Measurements from ENCODE around the gene MAST2.

Gene MAST2

DNA sequence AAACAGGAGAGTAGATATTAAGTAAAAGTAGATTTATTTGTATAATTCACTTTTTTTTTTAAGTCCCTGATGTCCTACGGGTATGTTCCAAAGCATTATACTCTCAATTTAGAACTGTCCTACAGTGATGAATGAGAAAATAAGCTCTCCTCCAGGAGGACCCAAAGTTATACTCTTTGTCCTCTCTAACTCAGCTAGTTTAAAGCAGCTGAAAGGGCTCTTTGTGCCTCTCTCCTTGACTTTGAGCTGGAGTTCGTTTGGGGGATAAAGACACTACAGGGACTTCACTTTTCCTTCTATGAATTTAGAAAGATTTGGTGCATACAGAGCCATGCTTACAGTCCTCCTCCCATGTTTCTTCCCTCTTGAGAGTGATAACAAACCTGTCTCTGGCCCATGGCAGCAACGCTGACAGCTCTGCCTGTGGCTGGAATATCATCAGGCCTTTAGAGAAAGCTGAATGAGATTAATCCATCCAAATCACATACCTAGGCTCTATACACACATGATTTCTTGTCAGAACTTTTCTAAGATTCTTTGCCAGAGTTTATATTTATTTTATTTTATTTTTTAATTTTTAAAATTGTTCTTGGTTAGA lies 194.7 kb downstream of the MAST2 start:
- DNase-seq = no peak

- no peak for DNase-seq
Observed at GRCh38 chr1:45999507-45999906, 196.1 kb downstream of the MAST2 start.

DNA sequence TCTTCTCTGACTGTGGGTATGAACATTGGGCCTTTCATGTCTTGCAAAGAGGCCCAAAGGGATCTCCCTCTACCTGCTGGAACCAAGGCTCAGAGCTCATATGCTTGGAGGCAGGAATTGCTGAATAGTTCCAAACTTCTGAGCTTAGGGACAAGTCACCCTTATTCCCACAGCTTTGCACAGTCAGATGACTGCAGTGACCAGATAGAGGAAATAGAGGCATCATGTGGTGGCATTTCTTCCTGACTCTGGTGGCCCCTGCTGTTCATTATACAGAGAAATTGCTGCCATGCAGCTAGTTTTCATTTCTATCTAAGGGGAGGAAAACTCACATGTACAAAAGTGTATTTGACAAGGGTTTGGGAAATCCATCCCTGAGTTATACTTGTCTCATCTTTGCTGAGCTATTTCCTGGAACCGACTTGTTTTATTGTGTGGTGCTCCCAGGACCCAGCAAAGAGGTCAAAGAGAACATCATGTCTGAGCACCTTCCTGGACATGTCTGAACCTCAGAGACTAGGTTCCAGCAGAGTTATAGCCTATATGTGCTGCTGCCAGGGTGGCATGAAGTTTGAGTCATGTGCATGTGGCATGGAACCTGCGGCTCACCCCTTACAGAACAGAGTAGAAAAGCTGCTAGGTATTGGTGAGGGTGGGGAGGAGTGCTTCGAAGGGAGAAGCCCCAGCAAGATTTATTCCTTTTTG lies 197.8 kb downstream of the MAST2 start:
- no peak for DNase-seq

DNA sequence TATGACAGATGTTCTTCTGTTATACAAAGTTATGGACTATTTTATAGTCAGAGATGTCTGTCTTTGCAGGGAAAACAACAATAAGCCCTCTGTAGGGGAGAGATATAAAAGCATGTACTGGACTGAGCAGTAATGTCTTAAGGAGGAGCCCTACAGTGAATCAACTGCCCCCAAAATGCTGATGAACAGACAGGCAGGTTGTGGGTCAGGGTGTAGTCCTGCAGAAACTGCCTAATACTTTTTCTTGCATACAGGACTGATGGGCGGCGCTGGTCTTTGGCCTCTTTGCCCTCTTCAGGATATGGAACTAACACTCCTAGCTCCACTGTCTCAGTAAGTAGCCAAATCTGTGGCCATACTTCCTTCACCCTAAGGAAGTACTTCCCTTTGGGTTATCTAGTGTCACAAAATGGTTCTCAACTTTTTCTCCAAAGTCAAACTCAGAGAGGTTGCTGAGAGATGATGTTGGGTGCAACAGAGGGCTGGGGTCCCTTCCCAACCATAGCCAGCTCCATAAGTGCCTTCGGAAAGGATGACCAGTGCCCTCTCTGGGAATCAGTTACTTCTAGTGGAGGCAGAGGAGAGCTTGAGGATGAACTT lies 199.2 kb downstream of the MAST2 start:
- no peak for DNase-seq

DNA sequence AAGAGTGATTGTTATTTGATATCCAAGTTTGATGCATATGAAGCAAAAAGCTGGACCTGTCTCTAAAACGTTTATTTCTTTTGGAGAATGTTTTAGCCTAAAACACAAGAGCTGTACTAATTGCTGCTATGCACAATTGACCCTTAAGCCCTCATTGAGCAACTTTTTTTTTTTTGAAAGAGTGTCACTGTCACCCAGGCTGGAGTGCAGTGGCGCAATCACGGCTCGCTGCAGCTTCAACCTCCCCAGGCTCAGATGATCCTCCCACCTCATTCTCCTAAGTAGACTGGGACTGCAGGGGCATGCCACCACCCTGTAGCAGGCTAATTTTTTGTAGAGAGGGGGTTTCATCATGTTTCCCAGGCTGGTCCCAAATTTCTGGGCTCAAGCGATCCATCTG lies 199.9 kb downstream of the MAST2 start:
- no peak for DNase-seq

DNA sequence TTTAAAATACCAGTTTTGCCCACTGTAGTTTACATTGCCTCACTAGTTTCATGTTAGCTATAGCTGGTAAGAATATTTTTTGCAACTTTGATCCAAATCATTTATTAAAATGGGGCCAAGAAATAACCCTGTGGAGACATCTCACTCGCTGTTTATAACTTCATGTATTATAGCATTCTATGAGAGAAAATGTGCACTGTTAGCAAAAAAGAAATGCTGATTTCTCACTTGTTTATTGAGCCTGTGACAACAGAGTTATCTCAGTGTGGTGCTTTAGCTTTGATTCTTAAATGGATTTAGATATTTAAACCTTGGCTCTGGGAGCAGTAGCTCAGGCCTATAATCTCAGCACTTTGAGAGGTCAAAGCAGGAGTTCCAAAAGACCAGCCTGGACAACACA lies 201.1 kb downstream of the MAST2 start:
- DNase-seq = no peak

- DNase-seq = no peak
Observed at GRCh38 chr1:46005594-46005993, 202.2 kb downstream of the MAST2 start.

DNA sequence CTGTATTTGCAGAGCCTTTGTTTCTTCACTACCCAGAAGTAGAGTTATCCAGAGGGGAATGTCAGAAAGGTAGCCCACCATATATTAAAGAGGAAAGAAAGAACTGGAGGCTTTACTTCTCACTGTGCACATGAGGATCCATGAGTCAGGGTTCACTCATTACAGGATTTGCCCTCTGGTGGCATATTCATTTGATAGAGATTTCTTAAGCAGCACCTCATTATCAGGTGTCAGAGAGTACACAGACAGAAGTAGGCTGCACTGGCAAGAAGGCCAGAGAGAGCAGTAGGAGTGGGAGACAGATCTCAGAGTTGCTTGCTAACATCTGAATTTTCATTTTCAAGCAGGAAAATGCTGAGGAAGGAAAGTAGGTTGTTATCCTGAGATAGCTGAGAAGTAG lies 205.2 kb downstream of the MAST2 start:
- DNase-seq = no peak

- no peak for DNase-seq
Observed at GRCh38 chr1:46010611-46011010, 207.2 kb downstream of the MAST2 start.

- DNase-seq = no peak
Observed at GRCh38 chr1:46011121-46011695, 207.8 kb downstream of the MAST2 start.

DNA sequence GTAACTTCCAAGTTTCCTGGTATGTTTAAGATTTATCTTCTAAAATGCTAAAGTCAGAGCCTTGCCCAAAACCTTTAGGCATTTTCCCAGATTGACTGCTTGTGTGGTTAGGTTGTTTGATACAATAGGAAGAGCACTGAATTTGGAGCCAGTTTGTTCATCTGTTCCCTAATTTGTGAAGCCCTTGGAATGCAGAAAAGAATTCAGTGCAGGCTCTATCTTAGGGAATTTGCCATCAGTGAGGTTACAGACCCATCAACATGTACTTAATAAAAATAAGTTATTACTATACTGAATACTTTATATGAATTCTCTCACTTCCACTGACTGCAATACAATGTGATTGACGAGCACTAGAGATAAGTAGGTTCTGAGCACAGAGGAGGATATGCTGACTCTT lies 208.8 kb downstream of the MAST2 start:
- DNase-seq = no peak

DNA sequence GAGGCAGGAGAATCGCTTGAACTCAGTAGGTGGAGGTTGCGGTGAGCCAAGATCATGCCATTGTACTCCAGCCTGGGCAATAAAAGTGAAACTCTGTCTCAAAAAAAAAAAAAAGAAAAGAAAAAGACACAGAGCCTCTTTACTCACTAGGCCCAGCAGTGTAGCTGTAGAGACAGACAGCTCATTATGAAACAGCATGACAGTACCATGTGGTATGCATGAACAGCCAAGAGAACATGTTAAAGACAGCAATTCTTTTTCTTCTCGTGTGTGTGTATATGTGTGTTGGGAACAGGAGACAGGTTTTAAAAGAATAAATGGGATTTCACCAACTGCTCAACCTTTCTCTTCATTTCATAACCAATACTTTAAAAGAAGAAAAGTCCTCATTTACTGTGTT lies 210.2 kb downstream of the MAST2 start:
- no peak for DNase-seq

DNA sequence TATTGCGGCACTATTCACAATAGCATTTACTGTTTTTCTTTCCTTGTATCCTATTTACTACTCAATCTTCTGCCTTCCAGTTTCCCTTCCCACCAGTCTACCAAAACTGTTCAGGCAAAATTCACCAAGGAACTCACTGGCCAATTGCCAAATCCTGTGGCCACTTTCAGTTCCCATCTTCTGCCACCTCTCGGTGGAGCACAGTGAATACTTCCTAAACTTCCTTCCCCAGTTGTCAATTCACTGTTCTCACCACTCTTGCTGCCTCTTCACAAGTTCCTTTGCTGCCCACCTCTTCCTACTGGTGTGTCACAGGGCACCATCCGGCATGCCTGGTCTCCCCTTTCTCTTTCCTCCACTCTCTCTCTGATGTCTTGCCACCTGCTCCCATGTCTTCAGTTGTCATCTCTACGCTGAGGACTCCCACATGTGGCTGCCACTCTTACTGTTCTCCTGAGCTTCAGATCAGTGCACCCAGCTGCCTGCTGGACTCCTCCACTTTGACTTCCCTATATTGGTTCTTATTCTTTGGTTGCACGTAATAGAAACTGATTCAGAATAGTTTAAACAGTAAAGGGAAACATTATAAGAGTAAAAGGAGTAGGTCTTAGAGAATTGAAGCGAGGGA lies 214.6 kb downstream of the MAST2 start:
- DNase-seq = no peak

- DNase-seq = no peak
Observed at GRCh38 chr1:46019348-46019747, 215.9 kb downstream of the MAST2 start.

- DNase-seq = no peak
Observed at GRCh38 chr1:46020010-46020409, 216.6 kb downstream of the MAST2 start.

DNA sequence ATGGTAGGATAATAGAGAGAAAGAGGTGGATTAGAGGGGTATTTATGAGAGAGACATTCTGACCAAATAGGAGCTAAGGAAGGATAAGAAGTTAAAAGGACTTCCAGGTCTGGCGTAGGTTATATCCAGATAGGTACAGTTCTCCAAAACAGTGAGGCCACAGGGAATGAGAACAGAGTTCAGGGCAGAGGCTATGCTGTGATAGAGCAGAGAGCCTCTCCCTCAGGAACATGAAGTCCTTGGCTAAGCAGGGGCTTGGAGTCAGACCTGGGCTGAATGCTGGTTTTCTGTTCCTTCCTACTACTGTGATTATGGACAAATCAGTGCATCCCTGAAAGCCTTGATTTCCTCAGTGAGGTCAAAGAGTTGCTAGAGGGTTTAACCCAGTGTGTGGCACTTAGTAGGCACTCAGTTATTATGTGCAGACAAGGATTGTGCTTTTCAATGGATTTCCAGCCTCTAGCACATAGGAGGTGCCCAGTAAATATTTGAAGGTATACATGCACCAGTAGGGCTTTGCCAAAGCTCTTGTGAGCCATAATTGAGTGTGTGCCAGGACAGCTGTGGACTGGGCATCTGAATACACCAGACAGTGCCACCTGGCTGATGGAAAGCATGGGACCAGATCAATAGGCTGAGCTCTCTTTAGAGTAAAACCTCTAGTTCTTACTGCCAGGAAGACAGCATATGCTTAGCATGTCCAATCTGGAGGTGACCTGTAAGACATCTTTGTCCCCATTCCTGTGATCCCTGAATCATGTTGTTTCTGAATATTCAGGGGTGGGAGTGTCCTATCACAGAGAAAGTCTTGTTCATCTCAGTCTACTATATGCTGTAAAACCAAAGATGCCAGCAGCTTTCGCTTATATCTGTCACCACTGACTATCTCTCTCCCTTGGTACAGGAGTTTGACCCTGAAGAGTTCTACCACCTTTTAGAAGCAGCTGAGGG lies 217.9 kb downstream of the MAST2 start:
- DNase-seq = no peak

- DNase-seq = no peak
Observed at GRCh38 chr1:46026531-46026930, 223.1 kb downstream of the MAST2 start.

GRCh38 chr1:46027788-46028573 lies 224.6 kb downstream of the MAST2 start:
- no peak for DNase-seq

GRCh38 chr1:46030074-46030870 lies 226.9 kb downstream of the MAST2 start:
- DNase-seq = no peak

- no peak for DNase-seq
Observed at GRCh38 chr1:46030876-46031660, 227.7 kb downstream of the MAST2 start.
